ENCODE data around the gene MAN2A2. TPM values are rescaled to one million over a fixed set of nuclear protein-coding genes. Genes with fewer than 3 reads are reported as not detected.
A peak's percentile ranks its signal among the peaks of the same experiment; 100 is the strongest.

Gene MAN2A2
- total and polyA plus RNA-seq, 9 of the 15 experiments (the other 6 are each of a cell fraction or from before 2014, with no cell fraction given): 7.3 to 151 (median 43.4) TPM

DNA sequence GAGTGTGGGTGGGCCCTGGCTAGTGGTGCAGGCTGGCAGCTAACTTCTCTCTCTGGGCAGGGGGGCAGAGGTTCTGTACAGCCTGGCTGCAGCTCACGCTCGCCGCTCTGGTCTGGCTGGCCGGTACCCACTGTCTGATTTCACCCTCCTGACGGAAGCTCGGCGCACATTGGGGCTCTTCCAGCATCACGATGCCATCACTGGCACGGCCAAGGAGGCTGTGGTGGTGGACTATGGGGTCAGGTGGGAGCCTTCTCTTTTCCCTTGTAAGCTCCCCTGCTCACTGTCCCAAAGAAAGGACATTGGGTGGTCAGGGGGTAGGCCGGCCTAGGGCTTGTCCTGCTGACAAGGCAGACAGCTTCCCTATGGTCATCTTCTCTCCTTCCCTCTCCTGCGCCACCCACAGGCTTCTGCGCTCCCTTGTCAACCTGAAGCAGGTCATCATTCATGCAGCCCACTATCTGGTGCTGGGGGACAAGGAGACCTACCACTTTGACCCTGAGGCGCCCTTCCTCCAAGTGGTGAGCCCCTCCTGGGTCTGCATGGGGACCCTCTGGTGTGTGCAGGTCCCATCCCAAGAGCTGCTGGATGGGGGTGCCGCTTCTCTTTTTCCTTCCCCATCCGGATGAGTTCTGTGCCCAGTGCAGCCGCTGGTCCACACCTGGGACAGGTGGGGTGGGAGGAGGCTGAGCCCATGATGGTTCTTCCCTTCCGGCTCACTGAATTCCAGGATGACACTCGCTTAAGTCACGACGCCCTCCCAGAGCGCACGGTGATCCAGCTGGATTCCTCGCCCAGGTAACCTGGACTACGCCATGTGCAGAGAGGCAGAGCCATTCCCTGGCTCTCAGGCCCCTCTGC lies 7.6 kb downstream of the MAN2A2 start (continued):
- TF ChIP-seq, protein P1, sequence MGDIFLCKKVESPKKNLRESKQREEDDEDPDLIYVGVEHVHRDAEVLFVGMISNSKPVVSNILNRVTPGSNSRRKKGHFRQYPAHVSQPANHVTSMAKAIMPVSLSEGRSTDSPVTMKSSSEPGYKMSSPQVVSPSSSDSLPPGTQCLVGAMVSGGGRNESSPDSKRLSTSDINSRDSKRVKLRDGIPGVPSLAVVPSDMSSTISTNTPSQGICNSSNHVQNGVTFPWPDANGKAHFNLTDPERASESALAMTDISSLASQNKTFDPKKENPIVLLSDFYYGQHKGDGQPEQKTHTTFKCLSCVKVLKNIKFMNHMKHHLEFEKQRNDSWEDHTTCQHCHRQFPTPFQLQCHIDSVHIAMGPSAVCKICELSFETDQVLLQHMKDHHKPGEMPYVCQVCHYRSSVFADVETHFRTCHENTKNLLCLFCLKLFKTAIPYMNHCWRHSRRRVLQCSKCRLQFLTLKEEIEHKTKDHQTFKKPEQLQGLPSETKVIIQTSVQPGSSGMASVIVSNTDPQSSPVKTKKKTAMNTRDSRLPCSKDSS (IDR thresholded peaks at IDR 0.05; ENCODE audit: low read depth, partially characterized antibody): no peak
- peak; percentile 37; the same call in 1 of the 2 replicates for TF ChIP-seq POLR2G (IDR thresholded peaks at IDR 0.05; ENCODE audit: low read depth, low read length)
- no peak for TF ChIP-seq USF2 (CRISPR knock-in tag; IDR thresholded peaks at IDR 0.05)
- no peak for TF ChIP-seq ZNF57 (CRISPR knock-in tag; IDR thresholded peaks at IDR 0.05)
- no peak for TF ChIP-seq SP2 (IDR thresholded peaks at IDR 0.05; ENCODE audit: extremely low read depth, low read depth, low read length, poor library complexity, severe bottlenecking)

GRCh38 chr15:90911302-90911623 lies 8.2 kb downstream of the MAN2A2 start:
- 91% methylated on average over 18 of the region's 19 CpGs for WGBS (ENCODE audit: insufficient coverage, low coverage, missing lambda C conversion rate)
- in situ Hi-C loops (cut with MboI) (no loop called here), intact Hi-C loops (cut with micrococcal nuclease) (no loop called here)
- Histone ChIP-seq H3K4me1 (replicated peaks in 1 of 2; ENCODE audit: control insufficient read depth in 2 of 2, insufficient read depth in 2 of 2, low read length in 2 of 2) (peaks cover 13 to 51% of the 10 kb centered on the region in 2 experiments), H3K27me3 (ENCODE audit: control insufficient read depth in 2 of 2, insufficient read depth in 2 of 2, low read length in 2 of 2) (no peaks in the 10 kb centered on the region), H2AFZ (ENCODE audit: low read depth, low read length) (no peak overlapping the region), H3K4me3 (no peak overlapping the region), H3K4me2 (ENCODE audit: insufficient read depth, low read length) (no peak overlapping the region), H3K36me3 (ENCODE audit: control insufficient read depth, insufficient read depth, low read length) (peaks cover 96% of the 10 kb centered on the region), H3K9me1 (ENCODE audit: control insufficient read depth, insufficient read depth, low read length) (no peaks in the 10 kb centered on the region), H4K20me1 (replicated peaks; ENCODE audit: control insufficient read depth, insufficient read depth, low read length) (no peaks in the 10 kb centered on the region), H3K27ac (ENCODE audit: extremely low read depth, low read depth, low read length) (no peak overlapping the region), H3K79me2 (ENCODE audit: control insufficient read depth, insufficient read depth, low read length) (peaks cover 9% of the 10 kb centered on the region; the same call in 2 of the 3 replicates), H3K9me3 (replicated peaks; ENCODE audit: control insufficient read depth, insufficient read depth, low read depth, low read length) (no peaks in the 10 kb centered on the region), H3K9ac (ENCODE audit: insufficient read depth in 1 of 2, low read depth in 2 of 2, low read length in 2 of 2) (peak overlapping the region in 1 of 2 experiments; percentile 67; a peak in 2 of 4 replicates)
- no TSS peak for BruUV-seq (replicated peaks)
- no peak for ATAC-seq
- CTCF ChIA-PET (ENCODE audit: low intra/inter-chr PET ratio): no interaction called here
- no peak for FAIRE-seq
- POLR2A ChIA-PET: interaction anchor here (1.4 to 2.3 kb wide), 3 partner anchors 8 to 12 kb away, joined by 3 to 17 read pairs (median 5); partner anchors contain the start of gene MAN2A2
- no peak for DNase-seq (ENCODE audit: extremely low read depth in 1 of 4, low spot score in 3 of 4)
- no peak for TF ChIP-seq ZFP36 (IDR thresholded peaks at IDR 0.05; ENCODE audit: low read depth, low read length, partially characterized antibody)
- TF ChIP-seq ZNF408 (CRISPR knock-in tag; IDR thresholded peaks at IDR 0.05; ENCODE audit: low read depth): no peak
- no peak for TF ChIP-seq CXXC5 (CRISPR knock-in tag; IDR thresholded peaks at IDR 0.05)
- TF ChIP-seq RBFOX2 (IDR thresholded peaks at IDR 0.05; ENCODE audit: low read depth, low read length): peak; percentile 56
- TF ChIP-seq POLR2G (IDR thresholded peaks at IDR 0.05; ENCODE audit: low read depth, low read length): 0 out of 2 replicates have a peak, but pooled peaks have one; percentile 34
- no peak for TF ChIP-seq NELFE (IDR thresholded peaks at IDR 0.05; ENCODE audit: insufficient read depth, insufficient read length)
- TF ChIP-seq MLX (CRISPR knock-in tag; conservative IDR thresholded peaks at IDR 0.05): no peak
